NCI-H524 treated with DMSO at 0.1 percent for 48 hours (cell line): ENCODE results near the gene MVK.

Experiments used
- DNase-seq: peaks from one replicate; lab custom pipeline; 2025; lab: John Stamatoyannopoulos, UW

The MVK gene

DNA sequence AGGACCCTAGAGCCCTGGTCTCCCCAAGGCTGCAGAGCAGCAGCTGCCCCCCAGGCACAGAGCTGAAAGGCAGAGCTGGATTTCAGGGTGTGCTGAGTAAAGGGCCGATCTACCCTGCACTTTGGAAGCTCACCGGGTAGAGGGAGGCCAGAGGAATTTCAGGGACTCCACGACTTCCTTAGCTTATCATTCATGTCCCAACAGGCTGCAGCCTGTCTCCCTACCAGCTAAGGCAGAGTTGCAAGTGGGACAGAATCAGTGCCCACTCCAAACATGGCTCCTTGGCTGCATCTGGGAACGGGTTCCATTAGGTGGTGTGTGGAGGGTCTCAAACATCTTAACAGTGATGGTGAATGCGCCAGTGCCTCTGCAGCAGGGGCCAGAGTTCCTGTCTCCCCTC, 27.8 kb upstream of the MVK start:
- DNase-seq: no peak

GRCh38 chr12:109547286-109547685, 26.3 kb upstream of the MVK start:
- DNase-seq: no peak

DNA sequence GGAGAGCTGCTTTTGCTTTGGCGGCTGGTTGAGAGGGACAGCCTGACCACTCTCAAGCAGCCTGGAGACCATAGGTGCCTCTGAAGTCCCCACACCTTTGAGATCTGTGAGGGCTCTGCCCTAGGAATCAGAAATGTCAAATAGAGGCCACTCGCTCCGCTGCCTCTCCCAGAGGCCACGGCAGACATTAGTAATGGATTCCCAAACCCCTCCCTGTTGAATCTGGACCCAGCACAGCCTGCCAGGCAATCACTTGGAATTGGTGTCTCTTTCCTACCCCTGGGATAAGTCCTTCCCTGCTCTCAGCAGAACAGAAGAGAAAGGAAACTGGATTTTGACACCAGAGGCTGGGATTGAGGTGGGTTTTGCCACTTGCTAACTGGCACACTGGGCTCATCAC, 25.3 kb upstream of the MVK start:
- DNase-seq: no peak

GRCh38 chr12:109549613-109550270, 23.9 kb upstream of the MVK start:
- DNase-seq: no peak

DNA sequence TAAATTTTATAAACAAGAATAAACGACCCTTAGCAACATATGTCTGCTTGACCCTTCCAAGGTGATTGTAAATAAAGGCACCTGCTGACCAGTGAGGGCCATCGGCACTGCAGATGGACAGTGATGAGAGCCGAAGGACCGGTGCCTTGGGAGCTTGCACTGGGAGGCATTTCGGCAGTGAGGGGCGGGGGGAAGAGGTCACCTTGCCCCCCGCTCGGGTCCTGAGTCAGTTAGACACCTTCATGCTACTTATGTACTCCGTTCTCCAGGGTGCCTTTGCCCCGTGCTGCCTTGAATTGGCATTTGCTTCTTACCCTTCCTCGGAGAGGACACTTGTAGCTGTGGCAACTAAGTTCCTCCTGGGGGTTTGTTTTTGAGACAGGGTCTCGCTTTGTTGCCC, 23.3 kb upstream of the MVK start:
- DNase-seq: no peak

- no peak for DNase-seq
These were observed 22.5 kb upstream of the MVK start for GRCh38 chr12:109551108-109551507.

DNA sequence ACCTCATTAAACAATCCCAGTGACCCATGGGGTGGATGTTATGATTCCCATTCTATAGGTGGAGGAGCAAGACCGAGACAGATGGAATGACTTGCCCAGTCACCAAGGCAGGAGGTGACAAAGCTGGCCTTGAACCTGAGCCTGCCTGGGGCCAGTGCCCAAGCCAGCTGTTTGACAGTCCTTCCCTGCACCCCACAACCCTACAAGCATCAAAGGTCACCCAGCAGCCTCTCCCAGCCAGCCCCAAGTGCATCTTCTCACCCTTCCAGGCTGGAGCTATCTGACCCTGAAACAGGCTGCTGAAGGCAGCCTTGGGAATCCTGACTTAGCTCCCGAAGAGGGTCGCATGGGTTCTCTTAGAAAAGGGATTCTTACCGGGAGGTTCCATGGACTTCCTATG, 20.6 kb upstream of the MVK start:
- DNase-seq: no peak

- no peak for DNase-seq
These were observed 20.1 kb upstream of the MVK start for GRCh38 chr12:109553483-109553882.

DNA sequence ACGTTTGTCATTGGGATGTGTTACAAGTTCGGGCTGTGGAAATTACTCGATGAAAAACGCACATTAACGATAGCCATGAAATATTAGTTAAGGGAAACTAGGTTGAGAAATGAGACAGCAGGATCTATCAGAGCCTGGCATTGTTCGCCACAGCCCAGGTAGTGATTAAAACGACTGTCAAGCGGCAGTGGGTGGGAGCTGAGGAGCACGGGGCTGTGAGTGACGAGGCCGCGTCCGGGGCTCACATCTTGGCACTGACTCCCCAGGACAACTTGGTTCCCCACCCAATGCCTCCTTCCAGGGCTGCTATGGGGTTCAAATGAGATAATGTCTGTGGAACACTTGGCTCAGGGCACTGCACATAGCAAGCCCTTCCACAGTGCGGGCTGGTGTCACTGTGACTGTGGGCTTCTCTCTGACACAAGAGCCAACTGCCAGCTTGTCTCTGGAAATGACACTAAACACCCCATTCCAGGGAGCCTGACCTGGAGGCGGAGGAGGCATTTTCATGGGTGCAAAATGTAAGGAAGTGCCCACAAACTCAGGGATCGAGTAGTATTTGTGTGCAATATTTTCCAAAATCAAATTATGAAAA, 19.6 kb upstream of the MVK start:
- DNase-seq: no peak

DNA sequence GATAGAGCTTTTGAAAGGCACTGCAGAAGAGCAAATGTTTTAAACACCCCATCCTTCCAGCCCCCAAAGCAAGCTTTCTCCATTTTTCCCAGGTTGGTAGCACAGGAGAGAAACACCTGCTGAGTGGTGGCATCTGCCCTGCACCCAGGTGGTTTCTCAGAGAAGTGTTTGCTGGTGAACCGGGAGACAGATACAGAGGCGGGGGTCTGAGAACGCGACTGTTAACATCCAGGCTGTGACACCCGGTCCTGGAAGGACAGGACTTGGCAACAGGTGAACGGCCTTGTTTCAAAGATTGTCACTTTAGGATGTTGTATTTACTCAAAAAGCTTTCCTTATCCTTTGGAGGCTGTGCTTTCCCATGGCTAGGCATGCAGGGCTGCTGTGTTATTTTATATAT, 18.8 kb upstream of the MVK start:
- no peak for DNase-seq

- no peak for DNase-seq
These were observed 17.9 kb upstream of the MVK start for GRCh38 chr12:109555431-109556315.

DNA sequence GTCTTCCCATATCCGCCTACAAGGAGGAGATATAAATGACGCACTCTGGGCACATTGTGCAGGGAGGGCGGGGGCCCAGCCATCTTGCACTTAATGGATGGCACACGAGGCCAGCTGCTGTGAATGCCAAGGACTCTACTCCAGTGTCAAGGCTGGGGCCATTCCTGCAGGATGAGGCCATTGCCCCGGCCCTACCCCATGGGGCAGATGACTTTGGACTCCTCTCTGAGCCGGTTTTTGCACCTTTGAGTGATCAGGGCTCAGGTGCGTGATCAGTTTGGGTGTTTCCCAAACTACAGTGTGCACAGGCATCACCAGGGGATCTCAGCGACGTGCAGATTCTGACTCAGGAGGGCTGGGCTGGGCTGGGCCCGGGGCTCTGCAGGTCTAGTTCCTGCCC, 16.4 kb upstream of the MVK start:
- DNase-seq: no peak

- DNase-seq: no peak
These were observed 15.8 kb upstream of the MVK start for GRCh38 chr12:109557805-109558204.

- DNase-seq: no peak
These were observed 15.0 kb upstream of the MVK start for GRCh38 chr12:109558374-109559199.

GRCh38 chr12:109559200-109559505, 14.4 kb upstream of the MVK start:
- no peak for DNase-seq

GRCh38 chr12:109559601-109560000, 14.0 kb upstream of the MVK start:
- no peak for DNase-seq

GRCh38 chr12:109560867-109561710, 12.5 kb upstream of the MVK start:
- no peak for DNase-seq

DNA sequence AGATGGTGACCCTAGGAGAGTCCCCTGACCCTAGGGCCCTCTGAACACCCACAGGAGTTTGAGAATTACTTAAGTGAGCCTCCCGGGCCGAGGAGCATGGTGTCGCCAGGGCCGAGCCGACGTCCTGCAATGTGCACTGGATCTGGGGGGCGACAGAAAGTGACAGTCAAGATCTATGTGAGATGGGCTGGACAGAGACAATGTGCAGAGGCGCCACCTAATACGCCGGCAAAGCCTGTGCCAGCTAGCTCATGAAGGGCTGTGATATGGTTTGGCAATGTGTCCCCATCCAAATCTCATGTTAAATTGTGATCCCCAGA, 11.9 kb upstream of the MVK start:
- no peak for DNase-seq

- DNase-seq: no peak
These were observed 10.7 kb upstream of the MVK start for GRCh38 chr12:109562871-109563270.

GRCh38 chr12:109563291-109564284, 10.0 kb upstream of the MVK start:
- DNase-seq: no peak

GRCh38 chr12:109566424-109566823, 7.2 kb upstream of the MVK start:
- DNase-seq: no peak
